ENCODE measurements around the gene ATPAF2.

ATPAF2 gene

DNA sequence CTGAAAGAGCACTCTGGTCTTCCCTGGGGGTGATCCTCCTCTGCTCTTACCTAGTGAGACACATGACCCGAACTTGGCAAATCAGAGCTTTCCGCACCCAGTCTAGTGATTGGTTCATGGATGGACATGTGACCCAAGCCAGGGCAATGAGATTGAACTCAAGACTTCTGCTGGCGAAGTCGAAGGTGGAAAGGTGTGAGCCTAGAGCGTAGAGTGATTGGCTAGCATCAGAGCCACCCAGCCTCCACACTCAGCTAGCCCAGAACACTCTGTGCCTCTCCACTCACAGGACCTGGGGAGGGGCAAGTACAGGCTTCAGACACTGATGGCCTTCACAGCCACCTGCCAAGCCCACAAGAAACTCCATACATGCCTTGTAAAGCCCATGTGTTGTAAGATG, 17.6 kb downstream of the ATPAF2 start:
- H3K4me3 ChIP-seq (ENCODE audit: low read depth, low read length), result no peak overlapping the region
- TF ChIP-seq, protein P1, sequence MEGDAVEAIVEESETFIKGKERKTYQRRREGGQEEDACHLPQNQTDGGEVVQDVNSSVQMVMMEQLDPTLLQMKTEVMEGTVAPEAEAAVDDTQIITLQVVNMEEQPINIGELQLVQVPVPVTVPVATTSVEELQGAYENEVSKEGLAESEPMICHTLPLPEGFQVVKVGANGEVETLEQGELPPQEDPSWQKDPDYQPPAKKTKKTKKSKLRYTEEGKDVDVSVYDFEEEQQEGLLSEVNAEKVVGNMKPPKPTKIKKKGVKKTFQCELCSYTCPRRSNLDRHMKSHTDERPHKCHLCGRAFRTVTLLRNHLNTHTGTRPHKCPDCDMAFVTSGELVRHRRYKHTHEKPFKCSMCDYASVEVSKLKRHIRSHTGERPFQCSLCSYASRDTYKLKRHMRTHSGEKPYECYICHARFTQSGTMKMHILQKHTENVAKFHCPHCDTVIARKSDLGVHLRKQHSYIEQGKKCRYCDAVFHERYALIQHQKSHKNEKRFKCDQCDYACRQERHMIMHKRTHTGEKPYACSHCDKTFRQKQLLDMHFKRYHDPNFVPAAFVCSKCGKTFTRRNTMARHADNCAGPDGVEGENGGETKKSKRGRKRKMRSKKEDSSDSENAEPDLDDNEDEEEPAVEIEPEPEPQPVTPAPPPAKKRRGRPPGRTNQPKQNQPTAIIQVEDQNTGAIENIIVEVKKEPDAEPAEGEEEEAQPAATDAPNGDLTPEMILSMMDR (IDR thresholded peaks at IDR 0.05; ENCODE audit: low read depth, low read length, missing control alignments), result no peak
- in situ Hi-C loops (cut with HindIII; ENCODE audit: low pct_ligation_motif_present, low sequenced_read_pairs), result no loop called here
- H3K36me3 ChIP-seq (replicated peaks), result no peaks in the 10 kb centered on the region
- H3K27me3 ChIP-seq (replicated peaks), result no peaks in the 10 kb centered on the region
- no peak for DNase-seq
- H3K27ac ChIP-seq, result no peak overlapping the region

DNA sequence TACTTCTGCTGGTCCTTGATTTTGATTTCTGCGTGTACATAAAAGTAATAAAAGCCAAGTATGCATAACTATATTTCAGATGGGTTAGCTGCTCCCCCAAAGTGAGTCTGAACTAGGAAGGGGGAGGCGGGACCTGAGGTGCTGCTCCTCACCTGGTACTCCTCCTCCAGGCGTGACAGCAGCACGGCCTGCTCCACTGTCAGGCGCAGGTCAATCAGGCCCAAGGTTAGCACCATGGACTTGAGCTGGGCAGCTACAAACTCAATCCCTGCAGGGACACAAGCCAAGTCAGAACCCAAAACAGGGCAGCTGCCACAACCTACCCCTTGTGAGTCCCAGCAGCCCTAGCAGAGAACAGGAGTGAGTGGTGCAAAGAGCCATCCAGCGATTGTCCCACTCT, 18.0 kb downstream of the ATPAF2 start:
- H3K27ac ChIP-seq, result no peak overlapping the region
- no peaks in the 10 kb centered on the region for H3K27me3 ChIP-seq (replicated peaks)
- H3K36me3 ChIP-seq (replicated peaks), result no peaks in the 10 kb centered on the region
- H3K4me3 ChIP-seq (ENCODE audit: low read depth, low read length), result no peak overlapping the region
- DNase-seq, result no peak
- in situ Hi-C loops (cut with HindIII; ENCODE audit: low pct_ligation_motif_present, low sequenced_read_pairs), result no loop called here
- TF ChIP-seq, protein P1 (IDR thresholded peaks at IDR 0.05; ENCODE audit: low read depth, low read length, missing control alignments), result no peak

DNA sequence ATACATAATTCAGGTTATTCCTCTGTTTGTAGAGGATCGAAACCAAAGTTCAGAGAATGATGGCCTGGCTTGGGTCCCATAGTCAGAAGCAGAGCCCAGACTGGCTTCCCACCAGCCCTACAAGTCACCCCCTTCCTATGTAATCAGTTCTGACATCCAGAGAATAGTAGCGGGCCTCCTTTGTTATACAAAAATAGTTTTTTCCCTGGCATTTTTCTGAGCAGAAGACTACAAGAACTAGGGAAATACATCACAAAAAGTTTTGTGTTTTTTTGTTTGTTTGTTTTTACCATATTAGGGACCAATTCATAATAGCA, 19.2 kb downstream of the ATPAF2 start:
- Histone ChIP-seq H3K36me3 (replicated peaks) (no peaks in the 10 kb centered on the region), H3K27me3 (replicated peaks) (no peaks in the 10 kb centered on the region), H3K27ac (no peak overlapping the region), H3K4me3 (ENCODE audit: low read depth, low read length) (no peak overlapping the region)
- in situ Hi-C loops (cut with HindIII; ENCODE audit: low pct_ligation_motif_present, low sequenced_read_pairs), result no loop called here
- TF ChIP-seq, protein P1 (IDR thresholded peaks at IDR 0.05; ENCODE audit: low read depth, low read length, missing control alignments), result no peak
- no peak for DNase-seq

DNA sequence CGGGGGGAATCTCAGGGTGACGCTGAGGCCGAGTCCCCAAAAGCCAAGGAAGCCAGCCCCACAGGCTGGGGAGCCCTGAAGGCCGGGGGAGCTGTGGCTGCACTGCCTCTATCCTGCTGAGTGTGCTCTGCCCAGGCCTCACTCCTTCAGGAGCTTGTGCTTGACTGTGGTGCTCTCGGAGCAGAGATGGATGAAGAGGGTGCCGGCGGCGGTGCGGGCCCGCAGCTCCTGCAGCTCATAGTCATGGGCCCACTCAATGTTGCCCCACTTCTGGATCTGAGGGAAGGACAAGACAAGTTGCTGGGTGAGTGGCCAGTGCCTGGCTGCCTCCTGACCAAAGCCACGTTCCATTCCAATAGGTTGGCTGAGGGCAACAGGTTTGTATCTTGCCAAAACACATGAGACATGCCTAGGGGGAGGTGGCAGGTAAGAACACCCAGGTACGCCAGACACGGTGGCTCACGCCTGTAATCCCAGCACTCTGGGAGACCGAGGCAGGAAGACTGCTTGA, 20.5 kb downstream of the ATPAF2 start:
- no peak for DNase-seq
- TF ChIP-seq, protein P1 (IDR thresholded peaks at IDR 0.05; ENCODE audit: low read depth, low read length, missing control alignments), result no peak
- in situ Hi-C loops (cut with HindIII; ENCODE audit: low pct_ligation_motif_present, low sequenced_read_pairs), result no loop called here
- Histone ChIP-seq H3K27me3 (replicated peaks) (no peaks in the 10 kb centered on the region), H3K4me3 (ENCODE audit: low read depth, low read length) (no peak overlapping the region), H3K36me3 (replicated peaks) (no peaks in the 10 kb centered on the region), H3K27ac (no peak overlapping the region)

DNA sequence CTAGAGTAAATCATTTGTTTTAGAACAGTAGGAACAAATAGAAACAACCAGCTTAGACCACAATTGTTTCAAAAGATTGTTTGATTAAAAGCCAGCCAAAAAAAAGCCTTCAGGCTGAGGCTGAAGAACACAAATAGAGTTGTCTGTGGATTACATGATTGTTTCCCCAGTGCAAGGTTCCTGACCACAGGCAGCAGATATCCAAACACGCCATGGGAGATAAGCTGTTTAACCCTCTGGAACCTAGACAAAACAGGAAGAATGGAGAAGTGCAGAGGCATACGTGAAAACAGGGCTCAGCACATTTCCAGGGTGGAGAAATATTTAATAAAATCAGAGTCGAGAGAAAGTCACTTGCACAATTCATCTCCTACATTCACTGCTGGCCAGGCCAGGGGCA, 21.0 kb downstream of the ATPAF2 start:
- Histone ChIP-seq H3K27me3 (replicated peaks) (no peaks in the 10 kb centered on the region), H3K27ac (no peak overlapping the region), H3K36me3 (replicated peaks) (no peaks in the 10 kb centered on the region), H3K4me3 (ENCODE audit: low read depth, low read length) (no peak overlapping the region)
- TF ChIP-seq, protein P1 (IDR thresholded peaks at IDR 0.05; ENCODE audit: low read depth, low read length, missing control alignments), result no peak
- in situ Hi-C loops (cut with HindIII; ENCODE audit: low pct_ligation_motif_present, low sequenced_read_pairs), result no loop called here
- DNase-seq, result peak; percentile 77

DNA sequence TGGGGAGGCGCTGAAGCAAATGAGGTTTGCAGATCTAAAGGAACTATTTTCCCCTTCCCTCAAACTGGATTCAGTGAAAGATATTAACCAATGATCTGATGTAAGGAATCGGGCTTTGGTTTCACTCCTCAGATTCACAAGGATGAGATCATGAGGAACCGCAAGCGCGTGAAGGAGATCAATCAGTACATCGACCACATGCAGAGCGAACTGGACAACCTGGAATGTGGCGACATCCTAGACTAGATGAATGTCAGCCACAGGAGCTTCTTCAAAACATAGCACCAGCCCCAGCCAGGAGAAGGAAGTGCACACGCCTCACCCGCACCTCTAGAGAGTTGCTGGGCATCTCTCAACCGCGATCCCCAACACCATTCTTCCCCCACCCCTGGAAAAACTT, 22.5 kb downstream of the ATPAF2 start:
- in situ Hi-C loops (cut with HindIII; ENCODE audit: low pct_ligation_motif_present, low sequenced_read_pairs), result no loop called here
- H3K4me3 ChIP-seq (ENCODE audit: low read depth, low read length), result no peak overlapping the region
- H3K27me3 ChIP-seq (replicated peaks), result no peaks in the 10 kb centered on the region
- DNase-seq, result no peak
- TF ChIP-seq, protein P1 (IDR thresholded peaks at IDR 0.05; ENCODE audit: low read depth, low read length, missing control alignments), result no peak
- H3K27ac ChIP-seq, result no peak overlapping the region
- no peaks in the 10 kb centered on the region for H3K36me3 ChIP-seq (replicated peaks)

Measured in brain microvascular endothelial cell (primary cell).